IgD-negative memory B cell (primary cell): ENCODE measurements around the gene CTCFL. TPM values are rescaled to one million over a fixed set of nuclear protein-coding genes. Genes with fewer than 3 reads are reported as not detected.

Experiments used
- H3K27ac Mint-ChIP-seq, 3 donors: one replicate each; pipeline ENCODE4 v1.8.0; 2020 to 2022; ENCODE audit warnings: mild to moderate bottlenecking in 3 of 3, mixed read lengths in 3 of 3, moderate library complexity in 1 of 3
- H3K27me3 Mint-ChIP-seq: one replicate; pipeline ENCODE4 v1.8.0; 2021; ENCODE audit warnings: mixed read lengths
- H3K36me3 Mint-ChIP-seq: one replicate; pipeline ENCODE4 v1.8.0; 2020; ENCODE audit warnings: mild to moderate bottlenecking, mixed read lengths
- H3K4me1 Mint-ChIP-seq, 3 donors: one replicate each; pipeline ENCODE4 v1.8.0; 2020 to 2022; ENCODE audit warnings: mixed read lengths in 3 of 3, mild to moderate bottlenecking in 1 of 3
- H3K4me3 Mint-ChIP-seq, 4 donors: one replicate each; pipeline ENCODE4 v1.8.0; 2020 to 2022; ENCODE audit warnings: mild to moderate bottlenecking in 4 of 4, mixed read lengths in 4 of 4, moderate library complexity in 3 of 4
- H3K9me3 Mint-ChIP-seq, 3 donors: one replicate each; pipeline ENCODE4 v1.8.0; 2020 to 2021; ENCODE audit warnings: mixed read lengths in 3 of 3, mild to moderate bottlenecking in 1 of 3
- polyA plus RNA-seq: library from polyadenylated mRNA; unstranded; fragments of 300-500 nt; fragmentation: Illumina TruSeq; gene quantifications from one replicate; pipeline ENCODE4 v1.2.3, GENCODE V29; 2021

Gene CTCFL, protein sequence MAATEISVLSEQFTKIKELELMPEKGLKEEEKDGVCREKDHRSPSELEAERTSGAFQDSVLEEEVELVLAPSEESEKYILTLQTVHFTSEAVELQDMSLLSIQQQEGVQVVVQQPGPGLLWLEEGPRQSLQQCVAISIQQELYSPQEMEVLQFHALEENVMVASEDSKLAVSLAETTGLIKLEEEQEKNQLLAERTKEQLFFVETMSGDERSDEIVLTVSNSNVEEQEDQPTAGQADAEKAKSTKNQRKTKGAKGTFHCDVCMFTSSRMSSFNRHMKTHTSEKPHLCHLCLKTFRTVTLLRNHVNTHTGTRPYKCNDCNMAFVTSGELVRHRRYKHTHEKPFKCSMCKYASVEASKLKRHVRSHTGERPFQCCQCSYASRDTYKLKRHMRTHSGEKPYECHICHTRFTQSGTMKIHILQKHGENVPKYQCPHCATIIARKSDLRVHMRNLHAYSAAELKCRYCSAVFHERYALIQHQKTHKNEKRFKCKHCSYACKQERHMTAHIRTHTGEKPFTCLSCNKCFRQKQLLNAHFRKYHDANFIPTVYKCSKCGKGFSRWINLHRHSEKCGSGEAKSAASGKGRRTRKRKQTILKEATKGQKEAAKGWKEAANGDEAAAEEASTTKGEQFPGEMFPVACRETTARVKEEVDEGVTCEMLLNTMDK
- not detected for polyA plus RNA-seq

DNA sequence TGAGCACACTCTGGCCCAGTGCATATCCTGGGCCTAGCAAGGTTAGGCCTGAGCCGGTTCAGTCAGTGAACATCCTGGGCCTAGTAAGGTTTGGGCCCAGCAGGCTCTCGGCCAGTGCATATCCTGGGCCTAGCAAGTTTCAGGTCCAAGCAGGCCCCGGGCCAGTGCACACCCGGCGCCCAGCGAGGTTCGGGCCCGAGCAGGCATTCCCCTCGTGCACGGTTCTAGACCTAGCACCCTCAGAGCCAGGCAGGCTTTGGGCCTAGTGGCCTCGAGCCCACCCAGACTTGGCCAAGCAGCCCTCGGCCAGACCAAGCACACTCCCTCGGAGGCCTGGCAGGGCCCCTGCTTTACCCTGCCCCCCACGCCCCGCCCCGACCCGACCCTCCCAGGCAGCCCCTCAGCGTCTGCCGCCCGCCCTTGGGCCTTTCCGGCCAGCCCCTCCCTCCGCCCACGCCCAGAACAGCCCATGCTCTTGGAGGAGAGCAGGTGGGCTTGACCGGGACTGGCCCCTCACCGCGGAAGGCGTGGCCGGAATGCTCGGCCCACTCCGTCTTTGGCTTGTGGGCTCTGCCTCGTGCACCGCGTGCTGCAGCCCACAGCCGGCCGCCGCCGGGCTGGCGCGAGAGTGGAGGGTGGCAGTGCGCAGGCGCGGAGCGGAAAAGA is at the start of gene CTCFL:
CTCFL (minus strand) TSS at position 630 of the 666 bp plus-strand sequence. CDS start 935 bp downstream, outside the sequence.
- H3K27ac Mint-ChIP-seq, result no peak within 1 kb of the TSS

DNA sequence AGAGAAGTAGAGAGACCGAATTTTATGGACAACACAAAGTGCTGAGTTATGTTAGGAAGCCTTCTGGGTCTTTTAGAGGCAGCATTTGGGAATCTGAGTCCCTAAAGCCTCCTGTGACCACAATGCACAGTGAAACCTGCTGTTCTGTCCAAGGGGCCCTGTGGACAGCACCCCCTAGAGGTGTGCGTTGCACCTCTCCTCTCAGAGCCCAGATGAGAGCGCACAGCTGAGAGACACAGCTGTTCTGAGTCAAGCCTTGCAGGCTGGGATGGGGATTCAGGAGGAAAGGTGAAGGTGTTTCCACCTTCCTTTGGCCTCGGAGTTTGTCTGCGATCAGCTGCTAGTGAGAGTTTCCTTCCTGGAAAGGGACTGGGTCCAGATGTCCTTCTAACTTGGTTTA is 49.0 kb upstream of the CTCFL start:
- H3K27ac Mint-ChIP-seq, result no peak overlapping the region
- no peaks in the 10 kb centered on the region for H3K36me3 Mint-ChIP-seq
- H3K4me1 Mint-ChIP-seq, result no peaks in the 10 kb centered on the region
- no peaks in the 10 kb centered on the region for H3K9me3 Mint-ChIP-seq
- peaks cover 29% of the 10 kb centered on the region for H3K27me3 Mint-ChIP-seq
- no peak overlapping the region for H3K4me3 Mint-ChIP-seq

More for the DNA sequence above, at the start of gene CTCFL:
- H3K27me3 Mint-ChIP-seq, result no peaks in the 10 kb centered on the region
- H3K9me3 Mint-ChIP-seq, result no peaks in the 10 kb centered on the region
- H3K36me3 Mint-ChIP-seq, result no peaks in the 10 kb centered on the region
- peaks cover 0 to 3% (median 0%) of the 10 kb centered on the region in 3 donors for H3K4me1 Mint-ChIP-seq
- no peak within 1 kb of the TSS for H3K4me3 Mint-ChIP-seq

GRCh38 chr20:57573242-57573641 is 48.3 kb upstream of the CTCFL start:
- Mint-ChIP-seq H3K27me3 (peaks cover 24% of the 10 kb centered on the region), H3K36me3 (no peaks in the 10 kb centered on the region), H3K27ac (peak overlapping the region in 1 of 3 donors; percentile 41), H3K9me3 (no peaks in the 10 kb centered on the region), H3K4me3 (peak overlapping the region in 1 of 4 donors; percentile 49), H3K4me1 (no peaks in the 10 kb centered on the region)

GRCh38 chr20:57571782-57572416 is 47.0 kb upstream of the CTCFL start:
- Mint-ChIP-seq H3K4me3 (no peak overlapping the region), H3K4me1 (no peaks in the 10 kb centered on the region), H3K27ac (peak overlapping the region in 1 of 3 donors; percentile 37), H3K9me3 (no peaks in the 10 kb centered on the region), H3K27me3 (peaks cover 23% of the 10 kb centered on the region), H3K36me3 (no peaks in the 10 kb centered on the region)

DNA sequence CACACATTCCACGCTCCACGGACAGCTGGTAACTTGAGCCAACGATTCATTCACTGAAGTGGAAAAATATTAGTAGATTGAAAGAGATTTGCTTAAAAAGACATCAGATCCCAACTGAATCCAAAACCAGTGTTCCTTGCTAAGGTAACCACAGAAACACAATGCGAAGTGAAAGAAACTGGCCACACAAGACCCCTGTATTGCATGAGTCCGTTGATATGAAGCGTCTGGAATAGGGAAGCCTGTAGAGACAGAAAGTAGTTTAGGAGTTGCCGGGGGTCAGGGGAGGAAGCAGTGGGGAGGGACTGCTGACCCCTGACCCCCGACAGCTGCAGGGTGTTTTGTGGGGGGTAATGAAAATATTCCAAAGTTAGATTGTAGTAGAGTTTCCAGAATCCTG is 46.0 kb upstream of the CTCFL start:
- Mint-ChIP-seq H3K4me3 (no peak overlapping the region), H3K9me3 (no peaks in the 10 kb centered on the region), H3K4me1 (no peaks in the 10 kb centered on the region), H3K36me3 (no peaks in the 10 kb centered on the region), H3K27ac (no peak overlapping the region), H3K27me3 (peaks cover 23% of the 10 kb centered on the region)

GRCh38 chr20:57570145-57570850 is 45.4 kb upstream of the CTCFL start:
- Mint-ChIP-seq H3K9me3 (no peaks in the 10 kb centered on the region), H3K4me3 (no peak overlapping the region), H3K36me3 (no peaks in the 10 kb centered on the region), H3K27me3 (peaks cover 29% of the 10 kb centered on the region), H3K4me1 (no peaks in the 10 kb centered on the region), H3K27ac (no peak overlapping the region)

- H3K9me3 Mint-ChIP-seq, result no peaks in the 10 kb centered on the region
- H3K36me3 Mint-ChIP-seq, result no peaks in the 10 kb centered on the region
- H3K27ac Mint-ChIP-seq, result no peak overlapping the region
- no peaks in the 10 kb centered on the region for H3K4me1 Mint-ChIP-seq
- peaks cover 26% of the 10 kb centered on the region for H3K27me3 Mint-ChIP-seq
- no peak overlapping the region for H3K4me3 Mint-ChIP-seq
These were observed 44.0 kb upstream of the CTCFL start for GRCh38 chr20:57568960-57569359.

DNA sequence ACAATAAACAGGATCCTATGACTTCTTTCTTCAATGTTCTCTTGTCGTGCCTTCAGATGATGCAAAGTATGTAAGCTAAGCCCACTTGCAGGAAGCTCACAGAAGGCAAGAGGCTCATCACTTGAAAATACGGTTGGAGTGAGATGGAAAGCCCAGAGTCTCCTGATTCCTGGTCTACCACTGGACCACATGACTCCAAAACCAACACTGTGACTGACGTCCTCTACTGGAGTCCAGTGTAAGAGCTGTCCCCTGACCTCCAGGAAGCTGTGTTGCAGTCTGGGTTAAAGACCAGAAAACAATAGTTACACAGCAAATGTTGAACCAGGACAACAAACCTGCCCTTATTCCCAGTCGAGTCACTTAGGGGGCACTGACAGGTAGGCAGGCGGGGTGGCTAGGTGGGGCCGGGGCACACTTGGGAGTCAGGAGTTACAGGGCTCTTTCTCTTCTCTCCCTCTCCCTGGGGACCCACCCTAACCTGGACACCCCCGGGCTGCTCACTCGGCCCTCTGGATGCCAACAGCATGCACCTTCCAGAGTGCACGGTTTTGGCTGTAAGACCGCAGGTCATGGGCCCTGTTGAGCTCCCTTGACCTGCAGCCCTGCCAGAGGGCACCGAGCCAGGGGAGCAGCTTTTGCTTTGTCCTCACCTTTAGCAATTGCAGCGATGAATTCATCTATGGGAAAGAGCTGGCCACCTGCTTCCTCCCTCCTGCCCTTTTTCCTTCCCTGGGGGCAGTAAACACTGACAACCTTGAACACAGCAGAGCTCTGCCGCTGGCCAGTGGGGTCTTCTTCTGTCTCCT is 43.4 kb upstream of the CTCFL start:
- peaks cover 24% of the 10 kb centered on the region for H3K27me3 Mint-ChIP-seq
- H3K27ac Mint-ChIP-seq, result no peak overlapping the region

DNA sequence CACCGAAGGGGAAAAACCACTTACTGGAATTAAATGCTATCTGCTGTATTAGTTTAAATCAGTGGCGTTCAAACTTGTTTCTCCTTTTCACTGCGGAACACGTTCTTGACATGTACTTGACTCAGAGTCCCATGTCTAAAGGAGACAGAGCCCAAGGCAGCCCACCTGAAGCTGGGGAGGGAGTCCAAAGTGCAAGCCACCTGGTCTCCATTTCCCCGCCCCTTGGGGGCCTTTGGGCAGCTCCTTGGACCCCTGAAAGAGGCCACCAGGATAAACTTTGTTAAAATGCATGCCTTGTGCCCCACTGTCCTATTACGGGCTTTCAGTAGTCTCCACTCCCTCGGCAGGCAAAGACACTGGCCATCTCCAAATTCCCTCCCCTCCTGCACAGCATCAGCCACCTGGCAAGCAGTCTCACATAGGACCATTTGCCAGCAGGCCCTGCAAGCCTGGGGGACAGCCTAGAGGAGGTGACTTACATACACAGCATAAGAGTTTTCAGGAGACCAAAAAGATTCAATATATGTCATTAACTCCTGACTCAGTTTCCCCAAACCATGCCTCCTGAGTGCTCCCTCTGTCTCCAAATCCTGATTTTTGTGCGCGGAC is 42.6 kb upstream of the CTCFL start:
- no peak overlapping the region for H3K27ac Mint-ChIP-seq
- peaks cover 18% of the 10 kb centered on the region for H3K27me3 Mint-ChIP-seq
- H3K9me3 Mint-ChIP-seq, result no peaks in the 10 kb centered on the region
- H3K4me1 Mint-ChIP-seq, result no peaks in the 10 kb centered on the region
- no peak overlapping the region for H3K4me3 Mint-ChIP-seq
- no peaks in the 10 kb centered on the region for H3K36me3 Mint-ChIP-seq

More for the DNA sequence above, 43.4 kb upstream of the CTCFL start:
- no peak overlapping the region for H3K4me3 Mint-ChIP-seq
- H3K36me3 Mint-ChIP-seq, result no peaks in the 10 kb centered on the region
- H3K4me1 Mint-ChIP-seq, result no peaks in the 10 kb centered on the region
- no peaks in the 10 kb centered on the region for H3K9me3 Mint-ChIP-seq

DNA sequence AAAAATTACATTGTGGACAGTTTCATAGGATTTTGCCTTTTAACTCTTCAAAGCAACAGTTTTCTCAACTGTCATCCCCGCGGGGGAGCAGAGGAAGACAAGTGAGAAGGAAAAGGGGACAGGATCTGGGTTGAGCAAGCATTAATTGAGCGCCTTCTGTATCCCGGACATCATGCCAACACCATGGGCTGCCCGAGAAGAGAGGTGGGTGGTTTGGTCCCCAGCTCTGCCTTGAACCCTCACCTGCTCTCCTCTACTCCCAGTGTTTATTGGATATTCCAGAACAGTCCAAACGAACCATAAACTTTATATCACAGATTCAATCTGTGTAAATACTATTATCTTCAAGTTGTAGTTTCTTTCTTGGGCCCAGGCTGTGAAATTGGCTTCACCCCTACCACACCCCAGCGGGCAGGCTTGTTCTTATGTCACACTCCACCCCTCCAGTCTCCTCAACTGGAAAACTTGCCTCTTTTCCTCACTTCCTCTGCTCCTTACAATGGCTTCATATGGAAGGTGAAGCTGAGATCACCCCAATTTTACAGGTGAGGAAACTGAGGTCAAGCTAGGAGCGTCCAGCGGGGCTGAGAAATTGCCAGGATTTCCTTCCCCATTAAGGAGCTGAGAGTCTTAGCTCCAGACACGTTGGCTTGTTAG is 42.0 kb upstream of the CTCFL start:
- Mint-ChIP-seq H3K4me1 (no peaks in the 10 kb centered on the region), H3K9me3 (no peaks in the 10 kb centered on the region), H3K4me3 (no peak overlapping the region), H3K36me3 (no peaks in the 10 kb centered on the region), H3K27ac (no peak overlapping the region), H3K27me3 (peaks cover 15% of the 10 kb centered on the region)

- no peak overlapping the region for H3K4me3 Mint-ChIP-seq
- H3K27me3 Mint-ChIP-seq, result peaks cover 15% of the 10 kb centered on the region
- H3K4me1 Mint-ChIP-seq, result no peaks in the 10 kb centered on the region
- no peaks in the 10 kb centered on the region for H3K9me3 Mint-ChIP-seq
- no peaks in the 10 kb centered on the region for H3K36me3 Mint-ChIP-seq
- H3K27ac Mint-ChIP-seq, result no peak overlapping the region
These were observed 41.5 kb upstream of the CTCFL start for GRCh38 chr20:57566399-57566798.

GRCh38 chr20:57564951-57565642 is 40.2 kb upstream of the CTCFL start:
- no peak overlapping the region for H3K4me3 Mint-ChIP-seq
- H3K9me3 Mint-ChIP-seq, result no peaks in the 10 kb centered on the region
- H3K36me3 Mint-ChIP-seq, result no peaks in the 10 kb centered on the region
- H3K27me3 Mint-ChIP-seq, result peaks cover 15% of the 10 kb centered on the region
- H3K4me1 Mint-ChIP-seq, result no peaks in the 10 kb centered on the region
- no peak overlapping the region for H3K27ac Mint-ChIP-seq
